ENCODE results near the gene CHMP4A.

The CHMP4A gene

DNA sequence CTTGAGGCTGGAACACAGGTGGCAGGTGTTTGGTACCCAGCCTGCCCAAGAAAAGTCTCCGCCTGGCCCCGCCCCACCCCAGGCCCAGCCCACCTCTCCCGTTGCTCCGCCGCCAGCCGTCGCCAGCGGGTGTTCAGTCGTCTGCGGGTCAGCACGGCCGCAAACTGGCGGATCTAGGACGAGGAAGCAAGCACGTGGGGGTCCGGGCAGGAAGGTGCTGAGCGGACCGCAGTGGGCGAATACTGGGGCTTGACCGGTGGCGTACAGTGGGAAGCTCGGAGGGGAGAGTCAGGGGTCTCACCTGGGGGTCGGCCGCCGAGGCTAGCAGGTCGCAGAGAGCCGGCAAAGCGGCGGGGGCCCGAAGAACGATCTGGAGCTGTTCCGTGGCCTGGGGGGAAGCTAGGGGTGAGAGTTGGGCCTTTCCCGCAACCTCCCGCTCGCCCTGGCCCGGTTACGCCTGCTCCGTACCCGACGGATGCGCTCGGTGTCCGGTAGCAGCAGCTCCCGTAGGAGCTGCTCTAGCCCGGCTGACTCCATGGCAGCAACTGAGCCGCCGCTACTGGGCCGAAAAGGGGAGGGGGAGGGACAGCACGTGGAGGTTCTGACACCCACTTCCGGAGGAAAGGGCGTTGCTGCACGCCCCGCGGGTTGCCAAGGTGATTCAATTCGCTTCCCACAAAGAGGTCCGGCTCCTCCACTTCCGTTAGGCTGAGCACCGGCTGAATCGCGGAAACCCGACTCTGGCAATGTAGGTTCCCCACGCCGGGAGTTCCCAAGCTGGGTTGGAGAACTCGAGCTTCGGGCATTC, 24.8 kb downstream of the CHMP4A start, which contains the start of gene IPO4:
IPO4 (minus strand) TSS at position 566 of the 808 bp plus-strand sequence; CDS start at position 537, 29 bp downstream.
- H3K4me1 Mint-ChIP-seq (ENCODE audit: low read depth) = peaks cover 47% of the 10 kb centered on the region
- H3K9me3 Mint-ChIP-seq = no peaks in the 10 kb centered on the region
- H3K4me3 Mint-ChIP-seq = peak within 1 kb of the TSS; percentile 85
- no peaks in the 10 kb centered on the region for H3K27me3 Mint-ChIP-seq
- peak within 1 kb of the TSS; percentile 81 for H3K27ac Mint-ChIP-seq
- intact Hi-C loops (cut with micrococcal nuclease) = loop anchor here (1.0 to 2.0 kb wide), 3 partner anchors 42 to 74 kb away; partner anchors contain the start of genes DCAF11, GMPR2, NEDD8 and NRL
- peaks cover 78% of the 10 kb centered on the region for H3K36me3 Mint-ChIP-seq (ENCODE audit: low read depth)

DNA sequence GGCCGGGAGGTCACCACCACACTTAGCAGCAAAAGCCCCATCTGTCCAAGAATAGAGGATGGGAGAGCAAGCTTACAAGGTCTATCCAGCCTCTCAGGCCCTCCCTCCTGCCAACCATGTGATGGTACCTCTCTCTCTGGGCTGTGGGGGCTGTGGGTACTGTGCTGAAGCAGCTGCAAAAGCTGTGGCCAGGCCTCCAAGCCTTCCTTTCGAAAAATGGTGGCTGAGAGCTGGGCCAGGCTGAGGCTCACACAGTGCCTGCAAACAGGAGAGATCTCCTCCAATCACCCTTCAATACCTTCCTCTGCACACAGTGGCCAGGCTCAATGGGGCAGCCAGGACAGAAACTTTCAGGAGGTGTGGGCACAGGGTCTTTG, 25.8 kb downstream of the CHMP4A start:
- Mint-ChIP-seq H3K27ac (peak overlapping the region; percentile 81), H3K9me3 (no peaks in the 10 kb centered on the region), H3K36me3 (ENCODE audit: low read depth) (peaks cover 80% of the 10 kb centered on the region), H3K4me1 (ENCODE audit: low read depth) (peaks cover 42% of the 10 kb centered on the region), H3K4me3 (peak overlapping the region; percentile 85), H3K27me3 (no peaks in the 10 kb centered on the region)
- intact Hi-C loops (cut with micrococcal nuclease) = no loop called here

DNA sequence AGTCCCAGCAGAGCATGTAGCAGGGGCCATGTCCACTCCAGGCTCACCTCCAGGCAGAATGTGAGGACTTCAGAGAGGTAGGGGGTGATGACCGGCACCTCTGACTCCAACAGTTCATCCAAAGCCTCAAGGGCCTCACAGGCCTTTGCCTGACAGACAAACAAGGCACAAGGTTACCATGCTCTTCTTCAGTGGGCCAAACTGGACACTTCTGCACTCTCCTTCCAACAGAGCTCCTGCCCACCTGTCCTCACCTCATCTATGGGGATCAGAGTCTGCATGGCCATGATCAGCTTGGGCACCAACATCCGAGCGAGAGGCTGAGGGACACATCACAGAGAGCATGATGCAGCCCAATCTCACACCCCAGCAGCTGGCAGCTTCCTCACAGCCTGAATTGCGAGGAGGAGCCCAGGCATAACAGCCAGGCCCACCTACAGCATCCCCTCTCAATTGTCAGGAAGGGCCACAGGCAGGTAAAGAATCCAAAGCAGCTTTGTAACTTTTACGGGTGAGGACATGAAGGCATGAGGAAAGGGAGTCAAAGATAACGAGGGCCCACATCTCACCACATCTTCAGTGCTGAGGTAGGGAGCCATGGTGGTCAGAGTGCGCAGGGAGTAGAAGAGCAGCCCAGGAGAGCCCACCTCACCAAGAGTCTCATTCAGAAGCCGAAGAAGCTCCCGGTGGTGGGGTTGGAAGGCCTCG, 26.3 kb downstream of the CHMP4A start:
- Mint-ChIP-seq H3K4me3 (no peak overlapping the region), H3K9me3 (no peaks in the 10 kb centered on the region), H3K4me1 (ENCODE audit: low read depth) (peaks cover 37% of the 10 kb centered on the region), H3K27ac (peak overlapping the region; percentile 81), H3K27me3 (no peaks in the 10 kb centered on the region), H3K36me3 (ENCODE audit: low read depth) (peaks cover 80% of the 10 kb centered on the region)
- intact Hi-C loops (cut with micrococcal nuclease) = no loop called here

GRCh38 chr14:24185741-24186140, 27.5 kb downstream of the CHMP4A start:
- Mint-ChIP-seq H3K27ac (no peak overlapping the region), H3K9me3 (no peaks in the 10 kb centered on the region), H3K4me1 (ENCODE audit: low read depth) (peaks cover 31% of the 10 kb centered on the region), H3K36me3 (ENCODE audit: low read depth) (peaks cover 81% of the 10 kb centered on the region), H3K27me3 (no peaks in the 10 kb centered on the region), H3K4me3 (no peak overlapping the region)
- intact Hi-C loops (cut with micrococcal nuclease) = no loop called here

DNA sequence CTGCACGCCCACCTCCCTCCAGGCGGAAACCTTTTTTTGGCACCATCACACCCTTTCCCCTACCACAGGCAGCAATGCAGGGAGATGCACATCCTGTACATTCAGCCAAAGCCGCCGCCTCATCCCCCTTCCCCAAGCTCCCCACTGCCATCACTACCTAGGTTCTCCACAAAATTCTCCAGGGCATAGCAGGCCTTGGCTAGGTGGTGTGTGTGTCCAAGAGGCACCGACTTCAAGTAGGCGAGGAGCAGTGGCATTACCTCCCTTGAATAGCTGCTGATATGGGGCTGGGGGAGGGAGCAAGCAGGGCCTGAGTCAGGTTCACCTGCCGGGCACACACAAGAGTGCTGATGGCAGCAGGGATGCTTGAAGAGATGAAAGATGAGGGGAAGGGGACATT, 28.3 kb downstream of the CHMP4A start:
- H3K9me3 Mint-ChIP-seq = no peaks in the 10 kb centered on the region
- H3K4me3 Mint-ChIP-seq = no peak overlapping the region
- H3K4me1 Mint-ChIP-seq (ENCODE audit: low read depth) = peaks cover 27% of the 10 kb centered on the region
- peaks cover 81% of the 10 kb centered on the region for H3K36me3 Mint-ChIP-seq (ENCODE audit: low read depth)
- intact Hi-C loops (cut with micrococcal nuclease) = no loop called here
- no peak overlapping the region for H3K27ac Mint-ChIP-seq
- H3K27me3 Mint-ChIP-seq = no peaks in the 10 kb centered on the region

- no peak overlapping the region for H3K27ac Mint-ChIP-seq
- peaks cover 22% of the 10 kb centered on the region for H3K4me1 Mint-ChIP-seq (ENCODE audit: low read depth)
- H3K36me3 Mint-ChIP-seq (ENCODE audit: low read depth) = peaks cover 84% of the 10 kb centered on the region
- intact Hi-C loops (cut with micrococcal nuclease) = no loop called here
- no peak overlapping the region for H3K4me3 Mint-ChIP-seq
- H3K9me3 Mint-ChIP-seq = no peaks in the 10 kb centered on the region
- H3K27me3 Mint-ChIP-seq = no peaks in the 10 kb centered on the region
Observed at GRCh38 chr14:24184104-24184970, 29.0 kb downstream of the CHMP4A start.

DNA sequence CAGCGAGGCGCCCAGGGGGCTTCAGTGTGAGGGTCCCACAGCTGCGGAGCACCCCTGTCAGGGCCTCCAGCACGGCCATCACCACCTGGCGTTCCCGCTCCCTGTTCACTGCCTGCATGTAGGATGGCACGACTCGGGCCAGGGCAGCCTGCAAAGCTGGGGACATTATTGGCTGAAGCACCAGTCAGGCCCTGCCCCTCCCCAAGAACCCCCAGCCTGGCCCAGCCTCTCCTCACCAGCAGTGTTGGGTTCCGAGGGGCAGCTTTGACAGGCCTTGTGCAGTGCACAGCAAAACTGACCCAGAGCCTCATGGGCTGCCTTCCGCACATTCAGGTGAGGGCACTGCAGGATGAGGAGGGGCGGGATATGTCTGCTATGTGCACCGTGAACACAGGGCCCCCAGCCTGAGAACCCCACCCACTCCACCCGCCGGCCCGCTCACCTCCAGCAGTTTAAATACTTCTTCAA, 30.2 kb downstream of the CHMP4A start:
- intact Hi-C loops (cut with micrococcal nuclease) = no loop called here
- H3K27me3 Mint-ChIP-seq = no peaks in the 10 kb centered on the region
- H3K36me3 Mint-ChIP-seq (ENCODE audit: low read depth) = peaks cover 92% of the 10 kb centered on the region
- no peaks in the 10 kb centered on the region for H3K9me3 Mint-ChIP-seq
- H3K4me1 Mint-ChIP-seq (ENCODE audit: low read depth) = peaks cover 12% of the 10 kb centered on the region
- no peak overlapping the region for H3K4me3 Mint-ChIP-seq
- no peak overlapping the region for H3K27ac Mint-ChIP-seq

DNA sequence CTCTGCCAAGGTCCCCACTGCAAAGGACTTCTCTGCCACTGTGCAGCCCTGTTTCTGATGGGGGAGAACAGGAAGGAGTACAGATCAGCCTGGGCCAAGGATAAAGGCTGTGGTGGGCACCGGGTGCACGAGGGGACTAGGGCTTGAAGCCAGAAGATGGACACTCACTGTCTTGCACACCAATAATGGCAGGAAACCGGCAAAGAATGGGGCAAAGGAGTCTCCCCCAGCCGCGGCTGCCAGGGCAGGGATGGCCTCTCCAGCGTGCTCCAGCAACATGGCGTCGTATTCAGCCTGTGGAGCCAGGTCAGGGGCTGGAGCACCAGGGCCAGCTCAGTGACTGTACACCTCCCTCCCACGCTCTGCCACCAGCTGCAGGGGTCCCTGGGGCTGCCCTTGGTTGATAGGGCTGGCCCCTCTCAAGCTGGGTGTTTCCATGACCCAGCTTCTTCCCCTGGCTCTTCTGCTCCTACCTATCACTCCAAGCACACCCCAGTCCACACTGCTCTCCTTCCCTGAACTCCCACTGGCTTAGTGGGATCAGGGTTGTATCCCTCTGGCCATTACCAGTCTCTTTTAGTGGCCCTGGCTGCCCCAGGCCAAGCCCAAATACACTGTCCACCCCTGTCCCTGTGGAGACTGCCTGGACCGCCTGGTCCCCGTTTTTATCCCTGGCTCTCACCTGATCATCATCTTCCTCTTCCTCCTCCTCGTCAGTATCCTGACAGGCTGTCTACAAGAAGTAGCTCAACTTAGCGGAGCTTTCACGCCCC, 31.0 kb downstream of the CHMP4A start:
- H3K27ac Mint-ChIP-seq = no peak overlapping the region

GRCh38 chr14:24181371-24182077, 31.8 kb downstream of the CHMP4A start:
- Mint-ChIP-seq H3K4me3 (no peak overlapping the region), H3K27me3 (no peaks in the 10 kb centered on the region)

More for the DNA sequence above, 31.0 kb downstream of the CHMP4A start:
- H3K4me3 Mint-ChIP-seq = no peak overlapping the region
- intact Hi-C loops (cut with micrococcal nuclease) = no loop called here
- H3K27me3 Mint-ChIP-seq = no peaks in the 10 kb centered on the region
- peaks cover 99% of the 10 kb centered on the region for H3K36me3 Mint-ChIP-seq (ENCODE audit: low read depth)
- H3K4me1 Mint-ChIP-seq (ENCODE audit: low read depth) = peaks cover 5% of the 10 kb centered on the region
- H3K9me3 Mint-ChIP-seq = no peaks in the 10 kb centered on the region

DNA sequence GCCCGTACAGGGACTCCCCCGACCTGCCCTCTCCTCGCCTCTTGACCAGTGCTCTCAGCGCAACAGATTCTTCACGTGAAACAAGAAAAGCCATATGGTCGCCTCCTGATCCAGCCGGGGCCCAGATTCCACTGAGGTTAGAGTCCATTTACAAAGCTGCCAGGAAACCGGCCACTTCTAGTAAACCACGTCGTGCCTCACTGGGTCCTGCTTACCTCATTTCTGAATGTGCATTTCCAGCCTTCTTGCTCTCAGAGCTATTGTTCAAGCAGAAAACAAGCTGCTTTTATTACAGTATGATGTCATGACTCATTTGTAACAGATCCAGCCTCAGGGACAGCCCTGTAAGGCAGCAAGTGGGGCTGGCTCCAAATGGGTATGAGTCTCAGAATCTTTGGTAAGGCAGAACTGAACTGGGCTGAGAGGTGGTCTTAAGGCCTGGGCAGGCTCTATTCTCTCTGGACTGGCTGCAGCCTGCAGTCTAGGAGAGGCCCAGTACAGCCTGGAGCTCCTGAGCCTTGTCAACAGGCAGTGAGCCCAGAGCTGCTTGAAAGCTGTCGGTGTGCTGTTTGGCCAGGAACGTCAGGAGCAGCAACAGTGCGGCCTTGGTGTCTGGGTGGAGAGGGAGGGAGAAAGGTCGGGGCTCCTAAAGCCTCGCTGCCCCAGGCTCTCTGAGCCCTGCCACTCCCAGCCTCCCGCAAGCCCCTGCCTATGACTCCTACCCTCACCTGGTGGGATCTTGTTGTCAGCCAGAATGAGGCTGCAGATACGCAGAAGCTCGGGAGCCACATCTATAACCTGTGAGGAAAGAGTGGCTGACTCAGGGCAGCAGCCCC, 33.1 kb downstream of the CHMP4A start:
- H3K36me3 Mint-ChIP-seq (ENCODE audit: low read depth) = peaks cover 100% of the 10 kb centered on the region
- no peaks in the 10 kb centered on the region for H3K9me3 Mint-ChIP-seq
- H3K4me3 Mint-ChIP-seq = no peak overlapping the region
- no peak overlapping the region for H3K27ac Mint-ChIP-seq
- H3K27me3 Mint-ChIP-seq = no peaks in the 10 kb centered on the region
- H3K4me1 Mint-ChIP-seq (ENCODE audit: low read depth) = no peaks in the 10 kb centered on the region
- intact Hi-C loops (cut with micrococcal nuclease) = no loop called here

More at GRCh38 chr14:24181371-24182077, 31.8 kb downstream of the CHMP4A start:
- Mint-ChIP-seq H3K4me1 (ENCODE audit: low read depth) (no peaks in the 10 kb centered on the region), H3K36me3 (ENCODE audit: low read depth) (peaks cover 100% of the 10 kb centered on the region), H3K9me3 (no peaks in the 10 kb centered on the region), H3K27ac (no peak overlapping the region)
- intact Hi-C loops (cut with micrococcal nuclease) = no loop called here

GRCh38 chr14:24179294-24179960, 33.9 kb downstream of the CHMP4A start:
- no peaks in the 10 kb centered on the region for H3K4me1 Mint-ChIP-seq (ENCODE audit: low read depth)
- peaks cover 100% of the 10 kb centered on the region for H3K36me3 Mint-ChIP-seq (ENCODE audit: low read depth)

More at GRCh38 chr14:24179294-24179960, 33.9 kb downstream of the CHMP4A start:
- no peaks in the 10 kb centered on the region for H3K27me3 Mint-ChIP-seq
- intact Hi-C loops (cut with micrococcal nuclease) = no loop called here
- H3K9me3 Mint-ChIP-seq = no peaks in the 10 kb centered on the region
- no peak overlapping the region for H3K27ac Mint-ChIP-seq
- H3K4me3 Mint-ChIP-seq = no peak overlapping the region

Data from dendritic cell treated with granulocyte-macrophage colony-stimulating factor and Interleukin-4, amounts not matched to agents 40 ng/mL and 50 ng/mL, for 4 days (primary cell).